Activated T-cell treated with anti-CD3 and anti-CD28 coated beads, Interleukin-2, amount 50 U/mL, for 24 hours (primary cell): ENCODE measurements around the gene PARD3.

Source experiments
- DNase-seq: peaks from one replicate; pipeline ENCODE4 v3.0.0-alpha.2; 2020
- H3K27ac Mint-ChIP-seq: 2 replicates; pipeline ENCODE4 v1.8.0; 2020; ENCODE audit warnings: mild to moderate bottlenecking, mixed read lengths
- H3K27me3 Mint-ChIP-seq: 2 replicates; pipeline ENCODE4 v1.8.0; 2020; ENCODE audit warnings: mixed read lengths
- H3K36me3 Mint-ChIP-seq: 2 replicates; pipeline ENCODE4 v1.8.0; 2020; ENCODE audit warnings: low read depth, mixed read lengths
- H3K4me1 Mint-ChIP-seq: 2 replicates; pipeline ENCODE4 v1.8.0; 2020; ENCODE audit warnings: low read depth, mixed read lengths
- H3K4me3 Mint-ChIP-seq: 2 replicates; pipeline ENCODE4 v1.8.0; 2020; ENCODE audit warnings: mild to moderate bottlenecking, moderate library complexity, mixed read lengths
- H3K9me3 Mint-ChIP-seq: 2 replicates; pipeline ENCODE4 v1.8.0; 2020; ENCODE audit warnings: mixed read lengths

PARD3 gene

DNA sequence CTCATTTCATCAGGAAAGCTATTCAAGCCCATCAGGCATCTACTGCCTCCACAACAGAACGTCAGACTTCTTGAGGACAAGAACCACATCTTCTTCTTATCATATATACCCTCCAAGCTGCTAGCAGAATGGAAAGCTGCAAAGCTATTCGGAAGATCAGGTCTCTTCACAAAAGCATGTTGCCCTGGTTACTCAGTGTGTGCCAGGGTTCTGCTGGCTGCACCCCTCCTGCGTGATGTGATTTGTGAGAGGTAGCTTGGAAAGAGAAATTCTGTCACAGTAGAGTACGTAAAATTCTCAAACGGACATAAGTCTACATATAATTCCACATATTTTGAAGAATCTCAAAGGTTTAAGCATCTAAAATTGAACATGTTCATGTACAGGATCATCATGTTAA lies 681.7 kb downstream of the PARD3 start:
- no peak overlapping the region for H3K4me3 Mint-ChIP-seq

DNA sequence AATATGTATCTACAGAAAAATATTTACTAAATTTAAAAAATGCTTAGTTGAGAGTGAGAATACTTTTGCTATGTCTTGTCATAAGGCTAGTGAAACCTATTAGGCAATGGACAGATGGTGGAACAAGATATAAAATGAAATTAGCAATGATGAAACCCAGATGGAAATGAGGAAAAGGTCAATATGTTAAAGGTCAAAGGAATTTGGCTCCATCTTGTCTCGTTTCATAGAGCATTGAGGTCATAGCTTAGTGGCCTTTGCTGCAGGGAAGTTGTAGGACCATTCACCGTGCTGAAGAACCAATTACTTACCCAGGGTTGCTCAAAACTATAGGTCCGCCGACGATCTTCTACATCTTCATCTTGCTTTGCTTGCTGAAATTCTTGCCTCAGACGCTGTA lies 683.9 kb downstream of the PARD3 start:
- Mint-ChIP-seq H3K36me3 (no peaks in the 10 kb centered on the region), H3K27me3 (peaks cover 16% of the 10 kb centered on the region), H3K27ac (no peak overlapping the region), H3K4me1 (peaks cover 3% of the 10 kb centered on the region), H3K4me3 (no peak overlapping the region), H3K9me3 (peaks cover 6% of the 10 kb centered on the region)
- DNase-seq = no peak

More for the DNA sequence above, 681.7 kb downstream of the PARD3 start:
- H3K4me1 Mint-ChIP-seq = peaks cover 3% of the 10 kb centered on the region
- peaks cover 16% of the 10 kb centered on the region for H3K27me3 Mint-ChIP-seq
- peaks cover 6% of the 10 kb centered on the region for H3K9me3 Mint-ChIP-seq
- no peak overlapping the region for H3K27ac Mint-ChIP-seq
- H3K36me3 Mint-ChIP-seq = no peaks in the 10 kb centered on the region
- DNase-seq = no peak

DNA sequence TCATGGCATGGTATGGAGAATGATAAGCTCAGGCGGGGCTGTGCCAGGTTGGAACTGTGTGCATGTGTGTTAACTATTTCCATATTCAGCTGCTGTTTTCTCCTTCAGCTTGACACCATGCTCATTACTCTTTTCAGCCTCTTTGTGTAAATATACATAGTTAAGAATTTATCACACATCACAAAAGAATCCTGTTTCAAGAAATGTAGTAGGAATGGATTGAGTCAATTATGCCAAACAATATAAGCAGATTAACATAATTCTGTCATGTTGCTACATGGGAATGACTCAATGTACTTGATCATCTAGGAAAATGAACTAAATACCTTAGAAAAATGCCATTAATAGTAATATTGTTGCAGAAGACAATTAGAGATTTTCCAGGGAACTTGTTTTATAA lies 687.4 kb downstream of the PARD3 start:
- Mint-ChIP-seq H3K27me3 (no peaks in the 10 kb centered on the region), H3K9me3 (peaks cover 6% of the 10 kb centered on the region), H3K27ac (no peak overlapping the region), H3K4me3 (no peak overlapping the region), H3K36me3 (no peaks in the 10 kb centered on the region), H3K4me1 (peaks cover 9% of the 10 kb centered on the region)
- DNase-seq = no peak

DNA sequence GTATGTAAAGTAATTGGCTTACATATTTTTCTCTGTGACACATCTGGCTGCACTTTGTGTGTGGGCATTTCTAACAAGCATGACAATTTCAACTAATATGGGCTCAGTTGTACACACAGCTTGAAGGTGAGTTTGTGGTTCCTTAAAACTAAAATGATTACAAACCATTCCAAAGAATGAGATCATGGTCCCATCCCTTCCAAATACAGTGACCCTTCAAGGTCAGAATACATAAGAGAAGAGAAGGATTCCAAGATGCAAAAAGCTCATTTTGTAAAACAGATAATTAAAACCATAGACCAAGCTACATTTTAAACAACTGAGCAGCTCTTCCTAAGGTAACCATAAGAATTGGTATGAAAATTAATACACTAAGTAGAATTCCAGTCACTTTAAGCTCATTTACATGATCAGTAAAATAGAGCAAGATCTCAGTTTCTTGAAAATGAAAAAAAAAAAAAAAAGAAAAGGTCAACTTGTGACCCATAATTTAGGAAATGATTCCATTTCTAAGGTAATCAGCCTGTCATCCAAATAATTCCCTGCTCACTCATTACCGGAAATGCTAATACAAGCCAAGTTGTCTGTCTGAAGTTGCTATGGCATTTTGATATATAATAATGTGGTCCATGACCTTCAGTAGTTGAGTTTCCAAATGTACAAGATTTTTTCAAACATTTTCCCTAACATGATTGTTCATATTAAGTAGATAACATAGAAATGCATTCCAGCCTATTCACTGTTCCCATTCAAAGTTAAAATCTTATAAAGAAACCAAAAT lies 688.5 kb downstream of the PARD3 start:
- Mint-ChIP-seq H3K9me3 (peaks cover 6% of the 10 kb centered on the region), H3K4me3 (no peak overlapping the region), H3K36me3 (no peaks in the 10 kb centered on the region), H3K27me3 (no peaks in the 10 kb centered on the region), H3K27ac (no peak overlapping the region), H3K4me1 (peaks cover 20% of the 10 kb centered on the region)
- DNase-seq = no peak

DNA sequence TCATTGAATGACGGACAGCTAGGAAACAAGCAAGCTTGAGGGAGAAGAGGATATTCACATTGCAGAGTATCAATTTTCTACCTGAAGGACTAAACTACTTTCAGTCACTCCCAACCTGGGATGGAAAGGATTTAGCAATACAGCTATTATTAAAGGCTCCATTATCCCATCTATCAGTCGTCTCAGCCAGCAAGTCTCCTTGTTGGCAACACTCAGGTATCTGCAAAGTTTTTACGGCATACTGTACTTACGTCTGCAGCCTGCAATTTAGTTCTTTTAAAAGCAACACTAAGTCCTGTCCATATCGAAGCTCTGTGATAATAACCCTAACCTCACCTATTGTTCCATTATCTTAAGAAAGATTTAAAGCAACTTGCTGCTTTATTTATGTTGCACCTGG lies 689.4 kb downstream of the PARD3 start:
- Mint-ChIP-seq H3K36me3 (no peaks in the 10 kb centered on the region), H3K4me3 (no peak overlapping the region), H3K27me3 (no peaks in the 10 kb centered on the region), H3K9me3 (peaks cover 6% of the 10 kb centered on the region), H3K27ac (no peak overlapping the region), H3K4me1 (peaks cover 26% of the 10 kb centered on the region)
- no peak for DNase-seq

DNA sequence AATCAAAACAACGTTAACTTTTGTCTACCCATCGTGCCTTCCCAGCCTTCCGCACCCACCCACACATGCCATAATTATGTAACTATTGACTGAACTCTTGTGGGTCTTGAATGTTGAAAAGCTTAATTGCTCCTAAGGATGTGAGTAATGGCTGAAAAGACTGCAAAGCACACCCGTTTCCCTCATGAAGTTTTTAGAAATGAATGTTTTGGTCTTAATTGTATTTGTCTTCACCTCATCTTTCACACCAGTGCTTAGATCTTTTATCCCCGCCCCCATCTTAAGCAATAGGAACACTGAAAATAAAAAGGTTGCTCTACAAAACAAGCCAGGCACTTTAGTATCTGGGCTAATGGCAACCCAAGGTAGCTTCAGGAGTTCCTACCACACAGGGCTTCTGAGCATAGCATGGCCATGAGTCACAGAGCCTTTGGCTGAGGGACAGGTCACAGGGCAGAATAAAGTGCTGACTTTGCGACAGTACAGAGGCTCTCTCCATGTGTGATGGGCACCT lies 690.5 kb downstream of the PARD3 start:
- H3K27ac Mint-ChIP-seq = no peak overlapping the region
- no peak overlapping the region for H3K4me3 Mint-ChIP-seq
- H3K36me3 Mint-ChIP-seq = no peaks in the 10 kb centered on the region
- no peaks in the 10 kb centered on the region for H3K9me3 Mint-ChIP-seq
- H3K4me1 Mint-ChIP-seq = peaks cover 26% of the 10 kb centered on the region
- DNase-seq = no peak
- H3K27me3 Mint-ChIP-seq = no peaks in the 10 kb centered on the region

DNA sequence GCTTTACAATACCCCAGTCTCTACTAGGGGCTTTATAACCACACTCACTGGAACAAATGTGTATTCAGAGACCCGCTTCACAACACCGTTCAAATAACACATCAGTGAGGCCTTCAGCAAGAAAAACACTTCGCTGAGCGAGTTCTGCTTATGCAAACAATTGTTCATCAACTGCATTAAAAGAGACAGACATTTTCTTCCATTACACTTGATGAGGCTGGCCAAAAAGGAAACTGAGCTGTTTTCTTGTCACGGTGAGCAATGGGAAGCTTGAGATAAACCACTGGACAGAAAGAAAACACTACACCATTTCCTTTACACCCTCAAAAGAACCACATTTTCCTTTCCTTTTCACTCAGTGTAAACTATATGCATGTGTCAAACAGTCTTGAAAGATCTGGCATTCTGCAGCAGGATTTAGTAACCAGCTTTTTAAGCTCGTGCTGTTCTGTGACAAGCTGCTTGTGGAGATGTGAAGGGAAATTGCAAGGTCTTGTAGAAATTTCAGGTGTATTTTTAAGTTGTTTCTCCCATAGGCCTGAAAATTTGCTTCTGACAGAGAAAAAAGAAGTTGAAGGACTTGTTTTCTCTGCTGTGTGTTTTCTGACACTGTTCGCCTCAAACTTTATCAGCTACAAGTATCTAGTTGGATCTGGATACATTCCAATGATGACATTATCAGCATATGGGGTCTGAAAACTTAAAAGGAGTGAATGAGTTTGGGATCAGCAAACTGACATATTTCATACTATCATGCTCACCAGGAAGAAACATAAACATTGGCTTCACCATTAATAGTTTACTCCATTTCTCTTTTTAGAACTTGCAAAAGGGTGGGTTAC lies 693.1 kb downstream of the PARD3 start:
- no peak for DNase-seq
- no peaks in the 10 kb centered on the region for H3K27me3 Mint-ChIP-seq

DNA sequence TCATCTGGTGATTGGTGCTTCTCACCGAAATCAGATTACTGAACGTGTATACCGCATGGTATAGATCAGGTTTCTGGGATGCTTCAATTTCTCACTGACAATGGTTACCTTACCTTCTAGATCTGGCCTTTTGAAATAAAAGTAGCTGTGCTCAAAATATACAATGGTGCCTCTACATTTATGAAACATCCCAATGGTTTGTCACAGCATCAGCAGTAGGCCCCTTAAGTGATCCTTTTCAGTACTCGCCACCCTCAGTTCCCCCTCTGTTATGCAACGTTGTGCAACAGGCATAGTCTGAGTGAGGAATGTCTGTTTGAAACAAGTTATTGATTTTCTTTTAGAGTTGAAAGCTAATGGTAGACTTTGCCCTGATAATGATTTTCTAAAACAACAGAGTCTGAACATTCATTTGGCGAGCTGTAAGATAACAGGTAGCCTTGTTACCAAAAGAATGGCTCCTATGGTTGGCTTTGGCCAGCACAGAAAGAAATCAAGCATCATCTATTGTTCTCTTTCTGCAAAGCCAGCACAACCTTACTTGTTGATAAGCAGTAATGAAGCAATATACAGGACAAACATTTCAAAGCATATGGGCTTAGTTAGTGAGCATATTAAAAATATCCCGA lies 693.9 kb downstream of the PARD3 start:
- Mint-ChIP-seq H3K4me1 (peaks cover 26% of the 10 kb centered on the region), H3K9me3 (no peaks in the 10 kb centered on the region), H3K36me3 (no peaks in the 10 kb centered on the region), H3K27ac (peak overlapping the region; percentile 39), H3K27me3 (no peaks in the 10 kb centered on the region), H3K4me3 (peak overlapping the region; percentile 4)
- DNase-seq = no peak

More for the DNA sequence above, 693.1 kb downstream of the PARD3 start:
- no peaks in the 10 kb centered on the region for H3K36me3 Mint-ChIP-seq
- H3K9me3 Mint-ChIP-seq = no peaks in the 10 kb centered on the region
- peak overlapping the region; percentile 4 for H3K4me3 Mint-ChIP-seq
- peak overlapping the region; percentile 39 for H3K27ac Mint-ChIP-seq
- peaks cover 26% of the 10 kb centered on the region for H3K4me1 Mint-ChIP-seq

DNA sequence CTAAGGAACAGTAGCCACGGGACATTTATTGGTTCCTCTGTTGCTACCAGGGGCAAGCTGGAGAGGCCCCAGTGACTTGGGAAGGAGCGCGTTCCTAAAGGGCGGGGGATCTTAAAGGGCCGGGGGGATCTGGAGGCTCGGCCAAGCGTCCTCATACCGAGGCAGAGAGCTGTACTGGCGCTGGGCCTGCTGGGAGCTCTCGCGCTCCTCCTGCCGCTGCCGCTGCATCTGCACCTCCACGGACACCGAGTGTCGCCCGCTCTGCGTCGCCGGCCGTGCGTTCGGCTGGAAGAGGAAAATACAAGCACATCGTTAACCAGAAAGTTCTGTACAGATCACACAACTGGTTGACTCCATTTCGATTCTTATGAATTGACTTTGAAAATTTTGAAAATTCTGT lies 695.6 kb downstream of the PARD3 start:
- H3K27me3 Mint-ChIP-seq = no peaks in the 10 kb centered on the region
- H3K4me3 Mint-ChIP-seq = no peak overlapping the region
- H3K36me3 Mint-ChIP-seq = no peaks in the 10 kb centered on the region
- no peak overlapping the region for H3K27ac Mint-ChIP-seq
- no peak for DNase-seq
- no peaks in the 10 kb centered on the region for H3K9me3 Mint-ChIP-seq
- peaks cover 22% of the 10 kb centered on the region for H3K4me1 Mint-ChIP-seq

DNA sequence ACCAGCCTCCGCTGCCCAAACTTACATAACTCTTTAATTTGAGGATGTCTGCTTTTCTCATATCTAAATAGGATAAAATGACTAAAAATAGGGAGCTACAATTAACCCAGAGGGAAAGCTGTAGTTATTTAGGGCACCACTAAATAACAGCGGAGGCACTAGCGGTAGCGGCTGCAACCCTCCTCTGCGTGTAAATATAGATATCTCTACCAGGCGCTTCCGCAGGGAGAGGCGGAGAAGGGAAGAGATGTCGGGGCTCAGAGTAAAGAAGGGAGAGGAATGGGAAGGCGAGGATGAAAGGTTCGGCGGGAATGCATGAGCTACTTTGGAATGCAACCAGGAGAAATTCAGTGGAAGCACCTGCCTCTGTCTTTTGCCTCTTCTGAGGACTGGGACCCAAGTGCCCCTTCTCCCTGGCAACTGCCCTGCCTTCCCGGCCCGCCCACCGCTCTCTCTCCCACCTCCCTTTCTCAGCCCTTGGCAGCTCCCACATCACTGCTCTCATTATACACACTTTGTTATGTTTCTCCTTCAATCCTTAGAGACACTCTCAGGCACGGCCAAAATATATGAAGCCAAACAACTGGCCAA lies 698.3 kb downstream of the PARD3 start:
- H3K9me3 Mint-ChIP-seq = no peaks in the 10 kb centered on the region
- H3K4me3 Mint-ChIP-seq = no peak overlapping the region
- peaks cover 8% of the 10 kb centered on the region for H3K4me1 Mint-ChIP-seq
- no peak for DNase-seq
- H3K27me3 Mint-ChIP-seq = no peaks in the 10 kb centered on the region
- H3K27ac Mint-ChIP-seq = no peak overlapping the region
- H3K36me3 Mint-ChIP-seq = no peaks in the 10 kb centered on the region

DNA sequence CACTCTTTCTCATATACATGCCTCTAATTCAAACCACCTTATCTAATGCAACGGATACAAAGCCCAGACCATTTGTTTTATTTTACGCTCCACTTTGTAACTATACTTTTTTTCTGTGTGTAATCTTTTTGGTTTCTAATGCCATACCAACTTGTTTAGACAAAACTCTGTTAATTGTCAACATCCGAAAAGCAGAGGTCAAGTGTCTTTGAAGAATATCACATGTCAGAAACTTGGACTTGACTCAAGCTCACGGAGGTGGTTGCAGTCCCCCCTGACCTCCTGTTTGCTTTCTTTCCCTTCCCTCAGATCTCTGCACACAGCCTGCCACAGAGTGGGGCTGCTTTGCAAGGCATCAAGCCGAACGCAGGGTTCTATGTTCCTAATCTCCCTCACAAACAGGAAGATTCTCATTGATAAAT lies 698.9 kb downstream of the PARD3 start:
- Mint-ChIP-seq H3K27me3 (no peaks in the 10 kb centered on the region), H3K36me3 (no peaks in the 10 kb centered on the region), H3K4me1 (peaks cover 2% of the 10 kb centered on the region), H3K4me3 (no peak overlapping the region), H3K9me3 (no peaks in the 10 kb centered on the region), H3K27ac (no peak overlapping the region)
- no peak for DNase-seq

DNA sequence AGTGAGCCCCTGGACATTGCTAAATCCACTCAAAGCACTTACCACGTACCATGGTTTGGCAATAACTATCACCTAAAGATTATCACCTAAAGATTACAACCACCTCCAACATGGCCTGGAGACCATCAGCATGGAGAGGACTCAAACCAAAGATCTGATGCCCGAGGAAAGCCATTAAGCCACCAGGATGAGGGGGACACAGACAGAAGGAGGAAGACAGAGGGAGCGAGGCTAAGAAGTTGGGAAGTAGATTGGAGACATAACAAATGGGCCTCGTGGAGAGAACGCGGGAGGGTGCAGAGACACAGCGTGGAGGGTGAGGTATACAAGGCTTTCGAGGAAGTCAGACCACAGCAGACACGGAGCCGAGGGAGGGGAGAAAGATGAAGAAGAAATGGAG lies 700.2 kb downstream of the PARD3 start:
- H3K4me1 Mint-ChIP-seq = no peaks in the 10 kb centered on the region
- no peaks in the 10 kb centered on the region for H3K36me3 Mint-ChIP-seq
- H3K27ac Mint-ChIP-seq = no peak overlapping the region

DNA sequence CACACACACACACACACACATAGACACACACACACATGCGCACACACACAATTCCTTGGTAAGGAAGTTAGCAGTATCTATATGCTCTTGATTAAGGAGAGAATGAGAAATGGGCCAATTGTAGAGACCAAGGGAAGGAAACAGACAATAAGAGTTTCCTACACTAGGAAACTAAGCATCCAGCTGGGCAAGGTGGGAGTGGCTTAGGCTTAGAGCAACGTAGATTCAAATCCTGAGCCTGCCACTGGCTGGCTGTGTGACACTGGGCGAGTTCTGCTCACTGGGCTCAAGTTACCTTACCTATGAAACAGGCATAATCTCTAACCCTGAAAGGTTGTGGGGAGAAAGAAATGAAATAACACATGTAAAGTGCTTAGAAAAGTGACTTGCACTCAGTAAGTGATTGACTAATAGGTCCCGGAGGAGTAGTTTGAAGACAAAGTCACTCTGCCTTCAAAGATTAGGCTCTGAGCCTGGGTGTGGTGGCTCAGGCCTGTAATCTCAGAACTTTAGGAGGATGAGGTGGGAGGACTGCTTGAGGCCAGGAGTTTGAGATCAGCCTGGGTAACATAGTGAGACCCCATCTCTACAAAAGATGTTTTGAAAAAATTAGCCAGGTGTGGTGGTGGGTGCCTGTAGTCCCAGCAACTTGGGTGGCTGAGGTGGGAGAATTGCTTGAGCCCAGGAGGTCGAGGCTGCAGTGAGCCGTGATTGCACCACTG lies 701.4 kb downstream of the PARD3 start:
- H3K4me3 Mint-ChIP-seq = no peak overlapping the region
- no peak for DNase-seq
- H3K27me3 Mint-ChIP-seq = no peaks in the 10 kb centered on the region
- no peaks in the 10 kb centered on the region for H3K9me3 Mint-ChIP-seq
- H3K27ac Mint-ChIP-seq = no peak overlapping the region
- H3K36me3 Mint-ChIP-seq = no peaks in the 10 kb centered on the region
- H3K4me1 Mint-ChIP-seq = no peaks in the 10 kb centered on the region

More for the DNA sequence above, 700.2 kb downstream of the PARD3 start:
- Mint-ChIP-seq H3K9me3 (no peaks in the 10 kb centered on the region), H3K27me3 (no peaks in the 10 kb centered on the region), H3K4me3 (no peak overlapping the region)
- DNase-seq = no peak
